H54 (cell line): Measurements from ENCODE around the gene ARPC1B.
"Not testable (repeated sequence)": the region's sequence is repeated elsewhere in the genome, so short reads cannot be mapped to it uniquely, and the experiment has no call there.

ENCODE experiments used
- DNase-seq: peaks from one replicate; pipeline ENCODE4 v3.0.0; 2011; ENCODE audit warnings: low spot score, mixed read lengths; ENCODE audit not compliant: insufficient read length
- FAIRE-seq: peaks from 3 replicates; lab custom pipeline; 2011; peaks lifted over from hg19 to GRCh38; lab: Jason Lieb, UNC
- POLR2A ChIP-seq: IDR thresholded peaks from 2 replicates; pipeline ENCODE4 v1.6.1; 2011; ENCODE audit warnings: low read depth, mild to moderate bottlenecking, low read length

The ARPC1B gene

DNA sequence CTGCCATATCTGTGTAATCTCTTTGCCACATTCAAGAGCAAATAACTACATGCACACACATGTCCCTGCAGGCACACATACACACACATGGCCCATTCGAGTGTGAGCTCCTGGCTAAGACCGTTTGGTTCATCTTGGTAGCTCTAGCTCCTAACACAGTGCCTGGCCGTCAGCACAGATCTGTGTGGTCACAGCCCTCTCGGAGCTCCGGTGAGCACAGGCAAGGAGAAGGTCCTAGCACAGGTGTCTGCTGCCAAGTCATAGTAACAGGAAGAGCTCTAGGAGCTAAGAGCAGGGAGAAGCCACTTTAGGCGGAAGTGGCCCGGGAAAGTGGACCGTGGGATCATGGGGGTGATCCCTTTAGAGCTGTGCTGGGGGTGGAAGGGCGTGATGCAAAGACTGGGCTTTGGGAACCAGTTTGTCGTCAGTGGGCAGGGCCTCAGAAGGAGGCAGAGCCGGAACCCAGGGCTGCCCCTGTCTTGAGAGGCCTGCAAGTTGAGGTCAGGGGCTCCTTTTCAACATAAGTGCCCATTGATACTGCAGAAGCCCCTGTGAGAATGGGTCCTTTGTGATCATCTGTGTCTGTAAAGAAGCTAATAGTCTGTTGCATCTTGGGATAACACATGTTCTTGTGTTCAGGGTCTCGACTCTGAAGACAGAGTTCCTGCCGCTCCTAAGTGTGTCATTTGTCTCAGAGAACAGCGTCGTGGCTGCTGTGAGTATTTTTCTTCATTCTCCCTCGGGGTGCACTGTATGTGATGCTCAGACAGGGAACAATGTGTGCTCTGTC, 16.6 kb upstream of the ARPC1B start:
- TF ChIP-seq POLR2A, result no peak
- FAIRE-seq (no peak), DNase-seq (no peak)

DNA sequence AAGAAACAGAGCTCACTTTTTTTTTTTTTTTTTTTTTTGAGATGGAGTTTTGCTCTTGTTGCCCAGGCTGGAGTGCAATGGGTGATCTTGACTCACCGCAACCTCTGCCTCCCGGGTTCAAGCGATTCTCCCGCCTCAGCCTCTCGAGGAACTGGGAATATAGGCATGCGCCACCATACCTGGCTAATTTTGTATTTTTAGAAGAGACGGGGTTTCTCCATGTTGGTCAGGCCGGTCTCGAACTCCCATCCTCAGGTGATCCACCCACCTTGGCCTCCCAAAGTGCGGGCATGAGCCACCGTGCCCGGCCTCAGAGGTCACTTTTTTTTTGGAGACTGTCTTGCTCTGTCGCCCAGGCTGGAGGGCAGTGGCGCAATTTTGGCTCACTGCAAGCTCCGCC, 16.0 kb upstream of the ARPC1B start:
- DNase-seq, FAIRE-seq: not testable (repeated sequence)

DNA sequence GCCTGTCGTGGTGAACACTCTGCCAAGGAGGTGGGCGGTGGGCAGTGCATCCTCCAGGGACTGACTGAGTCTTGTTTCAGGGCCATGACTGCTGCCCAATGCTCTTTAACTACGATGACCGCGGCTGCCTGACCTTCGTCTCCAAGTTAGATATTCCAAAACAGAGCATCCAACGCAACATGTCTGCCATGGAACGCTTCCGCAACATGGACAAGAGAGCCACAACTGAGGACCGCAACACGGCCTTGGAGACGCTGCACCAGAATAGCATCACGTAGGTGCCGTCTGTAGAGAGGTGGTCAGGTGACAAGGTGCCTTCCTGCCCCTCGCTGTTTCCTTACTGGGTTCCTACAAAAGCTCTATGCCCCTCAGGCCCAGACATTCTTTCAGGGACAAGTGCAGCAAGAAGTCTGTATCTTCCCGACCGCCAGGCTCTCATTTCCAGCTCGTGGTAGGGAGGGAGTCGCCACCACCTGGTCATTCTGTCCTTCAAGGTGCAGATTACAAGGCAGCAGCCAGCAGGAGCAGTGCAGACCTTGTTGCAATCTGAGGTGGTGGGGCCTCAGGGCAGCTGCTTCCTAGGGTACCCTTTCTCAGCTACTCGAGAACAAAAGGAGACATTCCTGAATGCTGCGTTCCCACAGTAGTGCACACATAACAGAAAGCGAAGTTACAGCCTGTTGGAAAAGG, 14.9 kb upstream of the ARPC1B start:
- no peak for DNase-seq
- TF ChIP-seq POLR2A, result no peak
- no peak for FAIRE-seq

DNA sequence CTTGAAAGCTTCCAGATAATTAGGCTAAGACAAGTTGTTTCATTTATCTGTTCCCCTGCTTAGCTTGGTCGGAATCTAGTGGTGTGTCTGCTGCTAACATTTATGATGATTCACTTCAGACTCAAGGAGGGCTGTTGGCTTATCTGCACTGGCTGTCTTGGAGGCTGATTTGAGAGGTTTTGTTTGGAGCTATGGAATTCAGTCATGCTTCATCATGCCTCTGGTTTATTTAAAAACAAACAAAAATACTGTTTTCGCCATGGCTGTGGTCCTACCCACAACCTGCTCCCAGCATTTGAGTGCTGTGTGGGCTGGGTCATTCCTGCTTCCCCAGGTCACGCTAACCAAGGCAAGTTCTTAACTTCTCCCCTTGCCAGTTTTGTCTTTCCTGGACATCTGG, 11.7 kb upstream of the ARPC1B start:
- FAIRE-seq (no peak), DNase-seq (no peak)
- TF ChIP-seq POLR2A, result no peak

DNA sequence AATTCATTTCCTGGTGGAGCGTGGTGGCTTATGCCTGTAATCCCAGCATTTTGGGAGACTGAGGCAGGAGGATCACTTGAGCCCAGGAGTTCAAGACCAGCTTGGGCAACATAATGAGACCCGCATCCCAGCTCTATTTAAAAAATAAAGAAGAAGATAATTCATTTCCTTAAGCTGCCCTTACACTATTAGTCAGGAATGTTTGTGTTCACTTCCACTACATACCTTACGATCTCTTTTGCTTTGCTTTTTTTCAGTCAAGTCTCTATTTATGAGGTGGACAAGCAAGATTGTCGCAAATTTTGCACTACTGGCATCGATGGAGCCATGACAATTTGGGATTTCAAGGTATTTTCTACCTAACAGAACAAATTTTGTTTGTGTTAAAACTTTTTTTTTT, 11.2 kb upstream of the ARPC1B start:
- DNase-seq (no peak), FAIRE-seq (no peak)
- no peak for TF ChIP-seq POLR2A

DNA sequence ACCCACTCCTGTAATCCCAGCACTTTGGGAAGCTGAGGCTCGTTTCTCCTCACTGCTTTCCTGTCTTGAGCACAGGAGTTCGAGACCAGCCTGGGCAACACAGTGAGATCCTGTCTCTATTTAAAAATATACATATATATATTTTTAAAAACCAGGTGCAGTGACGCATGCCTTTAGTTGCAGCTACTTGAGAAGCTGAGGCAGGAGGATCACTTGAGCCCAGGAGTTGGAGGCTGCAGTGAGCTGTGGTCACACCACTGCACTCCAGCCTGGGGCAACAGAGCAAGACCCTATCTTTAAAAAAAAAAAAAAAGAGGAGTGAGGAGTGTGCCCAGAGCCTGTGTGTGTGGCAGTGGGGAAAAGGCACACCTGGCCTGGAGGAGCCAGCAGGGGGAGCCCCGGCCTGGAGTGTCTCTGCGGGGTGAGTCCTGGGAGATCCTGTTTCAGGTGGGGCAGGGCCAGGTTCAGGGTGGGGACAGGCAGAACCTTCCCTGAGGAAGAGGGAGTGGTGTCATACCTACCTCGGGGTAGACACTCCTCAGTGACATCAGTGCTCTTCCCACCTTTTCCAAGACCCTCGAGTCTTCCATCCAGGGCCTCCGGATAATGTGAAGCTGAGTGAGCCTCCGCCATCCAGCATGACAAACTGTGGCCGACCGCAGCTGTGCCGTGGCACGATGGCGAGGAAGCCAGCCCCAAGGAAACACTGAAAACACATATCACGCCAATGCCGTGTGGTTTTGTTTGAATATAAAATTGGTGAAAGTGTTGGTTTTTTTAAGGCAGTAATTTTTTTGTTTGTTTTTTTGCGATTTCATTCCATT, 9.0 kb upstream of the ARPC1B start:
- DNase-seq (no peak), FAIRE-seq (no peak)
- TF ChIP-seq POLR2A, result no peak

DNA sequence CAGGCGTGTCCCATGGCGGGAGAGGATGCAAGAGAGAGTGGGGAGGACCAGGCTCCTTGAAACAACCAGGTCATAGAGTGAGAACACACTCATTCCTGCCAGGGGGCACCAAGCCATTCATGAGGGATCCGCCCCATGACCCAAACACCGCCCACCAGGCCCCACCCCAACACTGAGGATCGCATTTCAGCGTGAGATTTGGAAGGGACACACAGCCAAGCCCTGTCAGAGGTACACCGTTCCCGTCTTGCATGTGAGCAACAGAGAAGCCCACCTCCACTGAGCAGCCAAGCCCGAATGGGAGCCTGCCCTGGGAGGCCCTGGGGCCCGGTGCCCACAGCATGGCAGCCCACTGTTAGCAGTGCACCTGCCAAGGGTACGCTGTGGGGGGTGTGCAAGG, 7.9 kb upstream of the ARPC1B start:
- no peak for TF ChIP-seq POLR2A
- DNase-seq (no peak), FAIRE-seq (no peak)

DNA sequence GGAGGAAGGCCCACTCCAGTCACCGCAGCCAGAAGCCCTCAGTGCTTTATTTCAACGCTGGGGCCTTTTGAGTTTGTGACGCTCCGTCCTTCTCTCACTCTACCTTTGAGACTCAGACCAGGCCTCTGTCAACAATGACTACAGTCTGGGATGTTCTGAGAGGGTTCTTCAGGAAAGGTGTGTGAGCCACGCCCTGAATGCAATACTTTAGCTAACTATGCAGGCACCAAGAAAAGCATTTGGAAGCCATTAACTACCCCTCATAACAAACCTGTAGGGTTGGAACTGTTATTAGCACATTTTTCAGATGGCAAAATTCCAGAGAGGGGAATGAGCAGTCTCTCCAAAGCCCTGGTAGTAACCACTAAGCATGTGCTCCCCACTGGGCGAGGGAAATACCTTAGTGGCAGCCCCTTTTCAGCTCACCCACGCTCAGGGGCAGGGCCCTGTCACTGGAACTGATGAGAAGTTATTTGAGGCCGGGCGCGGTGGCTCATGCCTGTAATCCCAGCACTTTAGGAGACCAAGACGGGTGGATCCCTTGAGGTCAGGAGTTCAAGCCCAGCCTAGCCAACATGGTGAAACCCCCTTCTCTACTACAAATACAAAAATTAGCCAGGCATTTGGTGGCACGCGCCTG, 5.7 kb upstream of the ARPC1B start:
- no peak for TF ChIP-seq POLR2A
- DNase-seq, result no peak
- FAIRE-seq, result no peak

DNA sequence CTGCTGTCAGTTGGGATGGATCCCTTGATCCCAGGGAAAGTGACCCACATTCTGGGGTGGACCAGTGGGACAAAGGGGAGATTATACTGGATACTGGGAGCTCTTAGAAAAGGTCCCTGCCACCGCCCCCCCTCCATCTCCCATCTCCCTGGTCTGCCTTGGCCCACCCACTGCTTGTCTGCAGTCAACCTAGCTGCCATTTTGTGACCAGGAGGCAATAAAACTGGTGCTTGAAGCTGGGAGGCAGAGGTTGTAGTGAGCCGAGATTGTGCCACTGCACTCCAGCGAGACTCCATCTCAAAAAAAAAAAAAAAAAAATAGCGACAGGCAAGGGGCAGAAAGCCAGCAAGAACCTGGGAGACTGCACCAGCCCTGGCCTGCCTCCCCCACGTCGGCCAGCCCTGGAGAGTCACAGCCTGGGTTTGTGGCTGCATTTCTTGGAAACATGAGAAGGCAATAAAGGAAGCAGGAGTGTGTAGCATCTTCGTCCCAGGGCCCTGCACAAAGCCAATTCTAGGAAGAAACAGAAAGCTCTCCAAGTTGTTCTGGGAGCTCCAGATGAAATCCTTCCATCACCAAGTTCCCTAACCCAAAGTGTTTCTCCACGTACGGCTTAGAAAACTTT, 4.7 kb upstream of the ARPC1B start:
- TF ChIP-seq POLR2A, result no peak
- no peak for FAIRE-seq
- DNase-seq, result no peak

DNA sequence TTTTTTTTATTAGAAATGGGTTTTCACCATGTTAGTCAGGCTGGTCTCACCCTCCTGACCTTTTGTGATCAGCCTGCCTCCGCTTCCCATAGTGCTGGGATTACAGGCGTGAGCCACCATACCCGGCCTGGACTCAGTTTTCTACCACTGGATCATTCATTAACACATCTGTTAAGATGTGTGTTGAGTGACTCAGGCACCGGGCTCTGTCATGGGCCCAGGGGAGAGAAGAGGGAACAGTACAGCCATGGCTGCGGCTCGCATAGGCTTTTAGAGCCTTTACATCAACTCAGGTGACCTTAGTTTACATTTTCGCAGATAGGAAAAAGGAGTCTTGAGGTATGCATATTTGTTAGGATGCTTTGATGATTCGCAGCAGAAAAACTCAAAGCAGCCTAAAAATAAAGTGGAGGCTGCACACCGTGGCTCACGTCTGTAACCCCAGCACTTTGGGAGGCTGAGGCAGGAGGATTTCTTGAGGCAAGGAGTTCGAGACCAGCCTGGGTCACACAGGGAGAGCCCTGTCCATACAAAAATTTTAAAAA, 3.1 kb upstream of the ARPC1B start:
- DNase-seq (no peak), FAIRE-seq (no peak)
- no peak for TF ChIP-seq POLR2A

DNA sequence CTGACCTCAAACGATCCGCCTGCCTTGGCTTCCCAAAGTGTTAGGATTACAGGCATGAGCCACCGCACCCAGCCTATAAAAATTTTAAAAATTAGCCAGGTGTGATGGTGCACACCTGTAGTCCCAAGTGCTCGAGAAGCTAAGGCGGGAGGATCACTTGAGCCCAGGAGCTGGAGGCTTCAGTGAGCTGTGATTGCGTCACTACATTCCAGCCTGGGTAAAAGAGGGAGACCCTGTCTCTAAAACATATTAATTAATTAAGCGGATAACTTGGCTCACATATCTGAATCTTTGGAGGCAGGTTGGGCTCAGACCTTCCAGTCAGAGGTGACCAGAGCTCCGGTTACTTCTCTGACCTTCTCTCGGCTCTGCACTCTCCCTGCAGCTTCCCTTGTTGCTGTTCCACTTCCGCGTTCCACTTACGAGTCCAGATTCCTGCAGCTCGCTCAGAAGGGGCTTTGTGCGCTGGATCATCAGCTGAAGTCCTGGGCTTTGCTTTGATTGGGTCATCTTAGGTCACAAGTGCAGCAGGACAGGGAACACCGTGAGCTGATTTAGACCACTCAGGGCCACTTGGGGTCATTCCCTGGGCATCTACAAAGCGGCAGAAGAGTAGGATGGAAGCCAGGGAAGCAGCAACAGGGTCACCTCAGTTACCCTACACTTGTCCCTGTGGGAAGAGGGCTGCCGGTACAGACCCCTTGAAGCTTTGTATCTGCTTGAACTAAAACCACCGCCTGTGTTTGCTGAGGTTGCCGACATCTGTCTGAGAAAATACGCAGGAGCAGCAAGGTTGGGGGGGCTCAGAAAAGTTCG, 2.0 kb upstream of the ARPC1B start:
- FAIRE-seq (no peak), DNase-seq (no peak)
- TF ChIP-seq POLR2A, result no peak
